ENCODE data around the gene GSTM3. TPM values are rescaled to one million over a fixed set of nuclear protein-coding genes. Genes with fewer than 3 reads are reported as not detected.

Gene GSTM3
- total and polyA plus RNA-seq, 4 donors = 11.0 to 39.5 (median 22.9) TPM

DNA sequence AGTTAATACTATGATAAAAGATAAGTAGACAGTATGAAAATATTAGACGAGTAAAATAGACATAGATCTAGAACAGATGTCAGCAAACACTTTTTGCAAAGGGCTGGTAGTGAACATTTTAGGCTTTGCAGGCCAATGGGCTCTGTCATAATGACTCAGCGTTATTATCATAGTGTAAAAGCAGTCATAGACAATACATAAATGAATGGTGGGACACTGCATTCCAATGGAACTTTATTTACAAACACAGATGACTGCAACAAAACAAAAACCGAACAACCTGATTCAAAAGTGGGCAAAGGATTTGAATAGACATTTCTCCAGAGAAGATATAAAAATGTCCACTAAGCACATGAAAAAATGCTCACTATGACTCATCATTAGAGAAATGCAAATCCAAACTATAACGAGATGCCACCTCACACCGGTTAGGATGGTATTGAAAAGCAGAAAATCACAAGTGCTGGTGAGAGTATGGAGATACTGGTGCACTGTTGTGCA lies 21.5 kb downstream of the GSTM3 start:
- H3K4me1 ChIP-seq (ENCODE audit: control insufficient read depth in 5 of 5, insufficient read depth in 5 of 5, low read length in 5 of 5) = peaks cover 0 to 3% (median 0%) of the 10 kb centered on the region in 5 donors
- 68 to 78% methylated on average over 5 of the region's 5 CpGs for WGBS, 2 donors
- no peaks in the 10 kb centered on the region for H3K27me3 ChIP-seq (ENCODE audit: control insufficient read depth in 3 of 3, insufficient read depth in 3 of 3, low read length in 2 of 3)
- TF ChIP-seq, protein P1, sequence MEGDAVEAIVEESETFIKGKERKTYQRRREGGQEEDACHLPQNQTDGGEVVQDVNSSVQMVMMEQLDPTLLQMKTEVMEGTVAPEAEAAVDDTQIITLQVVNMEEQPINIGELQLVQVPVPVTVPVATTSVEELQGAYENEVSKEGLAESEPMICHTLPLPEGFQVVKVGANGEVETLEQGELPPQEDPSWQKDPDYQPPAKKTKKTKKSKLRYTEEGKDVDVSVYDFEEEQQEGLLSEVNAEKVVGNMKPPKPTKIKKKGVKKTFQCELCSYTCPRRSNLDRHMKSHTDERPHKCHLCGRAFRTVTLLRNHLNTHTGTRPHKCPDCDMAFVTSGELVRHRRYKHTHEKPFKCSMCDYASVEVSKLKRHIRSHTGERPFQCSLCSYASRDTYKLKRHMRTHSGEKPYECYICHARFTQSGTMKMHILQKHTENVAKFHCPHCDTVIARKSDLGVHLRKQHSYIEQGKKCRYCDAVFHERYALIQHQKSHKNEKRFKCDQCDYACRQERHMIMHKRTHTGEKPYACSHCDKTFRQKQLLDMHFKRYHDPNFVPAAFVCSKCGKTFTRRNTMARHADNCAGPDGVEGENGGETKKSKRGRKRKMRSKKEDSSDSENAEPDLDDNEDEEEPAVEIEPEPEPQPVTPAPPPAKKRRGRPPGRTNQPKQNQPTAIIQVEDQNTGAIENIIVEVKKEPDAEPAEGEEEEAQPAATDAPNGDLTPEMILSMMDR (IDR thresholded peaks at IDR 0.05; ENCODE audit: control extremely low read depth, extremely low read depth) = no peak
- ATAC-seq (ENCODE audit: insufficient read depth, low FRiP score) = no peak
- no peak overlapping the region for H3K4me3 ChIP-seq
- H3K36me3 ChIP-seq (ENCODE audit: control insufficient read depth in 4 of 4, insufficient read depth in 4 of 4, low read length in 4 of 4) = peaks cover 0 to 2% (median 0%) of the 10 kb centered on the region in 4 donors
- H3K27ac ChIP-seq (ENCODE audit: low read depth in 1 of 2, low read length in 1 of 2) = no peak overlapping the region
- no peak overlapping the region for H3K9ac ChIP-seq (ENCODE audit: insufficient read depth in 1 of 2, low read length in 2 of 2)
- DNase-seq = no peak
- no peaks in the 10 kb centered on the region for H3K9me3 ChIP-seq (ENCODE audit: control insufficient read depth in 4 of 4, insufficient read depth in 3 of 4, low read length in 3 of 4)

DNA sequence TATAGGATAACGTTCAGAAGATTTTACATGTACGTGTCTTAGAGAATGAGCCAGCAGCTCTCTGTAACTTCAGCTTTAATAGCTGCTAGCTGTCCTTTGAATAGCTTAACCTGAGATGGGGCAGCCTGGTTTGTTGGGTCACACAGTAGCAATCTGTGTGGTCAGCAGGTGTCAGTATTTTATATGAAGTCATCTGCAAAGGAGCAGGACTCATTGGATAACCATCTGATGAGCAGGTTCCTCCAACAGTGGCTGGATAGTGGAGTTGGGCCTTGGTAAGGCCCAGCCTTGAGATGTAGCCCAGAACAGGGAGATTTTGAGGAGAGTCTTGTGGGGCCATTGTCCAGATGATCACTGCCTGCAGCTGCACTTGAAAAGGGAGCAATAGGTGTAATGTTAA lies 22.3 kb downstream of the GSTM3 start:
- Histone ChIP-seq H3K4me1 (ENCODE audit: control insufficient read depth in 5 of 5, insufficient read depth in 5 of 5, low read length in 5 of 5) (peaks cover 0 to 3% (median 0%) of the 10 kb centered on the region in 5 donors), H3K9me3 (ENCODE audit: control insufficient read depth in 4 of 4, insufficient read depth in 3 of 4, low read length in 3 of 4) (no peaks in the 10 kb centered on the region), H3K4me3 (no peak overlapping the region), H3K36me3 (ENCODE audit: control insufficient read depth in 4 of 4, insufficient read depth in 4 of 4, low read length in 4 of 4) (peaks cover 0 to 2% (median 0%) of the 10 kb centered on the region in 4 donors), H3K27ac (ENCODE audit: low read depth in 1 of 2, low read length in 1 of 2) (no peak overlapping the region), H3K9ac (ENCODE audit: insufficient read depth in 1 of 2, low read length in 2 of 2) (no peak overlapping the region), H3K27me3 (ENCODE audit: control insufficient read depth in 3 of 3, insufficient read depth in 3 of 3, low read length in 2 of 3) (no peaks in the 10 kb centered on the region)
- 88 to 94% methylated on average over 2 of the region's 2 CpGs for WGBS, 2 donors
- TF ChIP-seq, protein P1 (IDR thresholded peaks at IDR 0.05; ENCODE audit: control extremely low read depth, extremely low read depth) = no peak
- no peak for ATAC-seq (ENCODE audit: insufficient read depth, low FRiP score)
- DNase-seq = no peak

DNA sequence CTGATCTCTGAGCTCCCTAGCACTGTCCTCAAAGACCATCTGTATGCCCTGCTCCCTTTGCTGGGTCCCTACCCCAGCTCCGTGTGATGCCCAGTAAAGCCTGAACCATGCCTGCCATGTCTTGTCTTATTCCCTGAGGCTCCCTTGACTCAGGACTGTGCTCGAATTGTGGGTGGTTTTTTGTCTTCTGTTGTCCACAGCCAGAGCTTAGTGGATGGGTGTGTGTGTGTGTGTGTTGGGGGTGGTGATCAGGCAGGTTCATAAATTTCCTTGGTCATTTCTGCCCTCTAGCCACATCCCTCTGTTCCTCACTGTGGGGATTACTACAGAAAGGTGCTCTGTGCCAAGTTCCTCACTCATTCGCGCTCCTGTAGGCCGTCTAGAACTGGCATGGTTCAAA lies 23.1 kb downstream of the GSTM3 start:
- H3K9ac ChIP-seq (ENCODE audit: insufficient read depth in 1 of 2, low read length in 2 of 2) = no peak overlapping the region
- WGBS, 2 donors = 86 to 94% methylated on average over 5 of the region's 5 CpGs
- H3K4me1 ChIP-seq (ENCODE audit: control insufficient read depth in 5 of 5, insufficient read depth in 5 of 5, low read length in 5 of 5) = peaks cover 0 to 3% (median 0%) of the 10 kb centered on the region in 5 donors
- TF ChIP-seq, protein P1 (IDR thresholded peaks at IDR 0.05; ENCODE audit: control extremely low read depth, extremely low read depth) = no peak
- ATAC-seq (ENCODE audit: insufficient read depth, low FRiP score) (no peak), DNase-seq (no peak)
- H3K4me3 ChIP-seq = no peak overlapping the region
- no peaks in the 10 kb centered on the region for H3K27me3 ChIP-seq (ENCODE audit: control insufficient read depth in 3 of 3, insufficient read depth in 3 of 3, low read length in 2 of 3)
- no peaks in the 10 kb centered on the region for H3K9me3 ChIP-seq (ENCODE audit: control insufficient read depth in 4 of 4, insufficient read depth in 3 of 4, low read length in 3 of 4)
- no peak overlapping the region for H3K27ac ChIP-seq (ENCODE audit: low read depth in 1 of 2, low read length in 1 of 2)
- H3K36me3 ChIP-seq (ENCODE audit: control insufficient read depth in 4 of 4, insufficient read depth in 4 of 4, low read length in 4 of 4) = peaks cover 0 to 2% (median 0%) of the 10 kb centered on the region in 4 donors

DNA sequence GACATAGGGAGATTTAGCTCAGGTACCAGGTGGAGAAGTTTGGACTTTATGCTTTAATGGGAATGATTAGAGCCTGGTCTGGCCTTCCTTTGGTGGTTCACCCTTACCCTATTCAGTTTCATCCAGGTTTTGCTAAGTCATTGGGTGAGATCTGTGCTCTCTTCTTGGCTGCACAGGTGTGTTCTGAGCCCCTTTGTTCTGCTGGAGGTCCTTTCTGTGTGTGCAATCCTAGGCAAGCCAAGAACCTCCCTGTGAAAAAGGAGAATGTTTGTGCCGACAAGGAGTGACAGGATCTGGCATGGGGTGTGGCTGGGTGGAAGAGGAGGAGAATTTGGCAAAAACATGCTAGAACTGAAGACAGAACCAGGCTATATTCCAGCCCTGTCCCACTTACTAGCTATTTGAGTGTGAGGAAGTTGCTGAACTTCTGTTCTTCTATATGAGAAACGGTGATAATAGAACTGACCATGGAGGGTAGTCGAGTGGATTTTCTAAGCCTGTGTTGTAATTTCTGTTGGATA lies 24.2 kb downstream of the GSTM3 start:
- WGBS, 2 donors = 57 to 71% methylated on average over 3 of the region's 3 CpGs
- ATAC-seq (ENCODE audit: insufficient read depth, low FRiP score) = no peak
- H3K27ac ChIP-seq (ENCODE audit: low read depth in 1 of 2, low read length in 1 of 2) = no peak overlapping the region
- H3K4me3 ChIP-seq = no peak overlapping the region
- TF ChIP-seq, protein P1 (IDR thresholded peaks at IDR 0.05; ENCODE audit: control extremely low read depth, extremely low read depth) = no peak
- no peaks in the 10 kb centered on the region for H3K9me3 ChIP-seq (ENCODE audit: control insufficient read depth in 4 of 4, insufficient read depth in 3 of 4, low read length in 3 of 4)
- H3K36me3 ChIP-seq (ENCODE audit: control insufficient read depth in 4 of 4, insufficient read depth in 4 of 4, low read length in 4 of 4) = peaks cover 0 to 2% (median 0%) of the 10 kb centered on the region in 4 donors
- H3K27me3 ChIP-seq (ENCODE audit: control insufficient read depth in 3 of 3, insufficient read depth in 3 of 3, low read length in 2 of 3) = no peaks in the 10 kb centered on the region
- no peak for DNase-seq
- no peak overlapping the region for H3K9ac ChIP-seq (ENCODE audit: insufficient read depth in 1 of 2, low read length in 2 of 2)
- peaks cover 0 to 3% (median 0%) of the 10 kb centered on the region in 5 donors for H3K4me1 ChIP-seq (ENCODE audit: control insufficient read depth in 5 of 5, insufficient read depth in 5 of 5, low read length in 5 of 5)

Data from lung (tissue), 12 donors.